GM19455 (cell line): Measurements from ENCODE around the gene RIIAD1.
"Not testable (repeated sequence)": the region's sequence is repeated elsewhere in the genome, so short reads cannot be mapped to it uniquely, and the experiment has no call there.

ENCODE experiments used
- ATAC-seq: cut with Tn5 transposase; IDR thresholded peaks from one replicate; pipeline ENCODE4 v1.9.1; 2021; ENCODE audit not compliant: unreplicated experiment

The RIIAD1 gene

GRCh38 chr1:151729966-151730291 is 8.6 kb downstream of the RIIAD1 start:
- no peak for ATAC-seq

- no peak for ATAC-seq
These were observed 11.8 kb downstream of the RIIAD1 start for GRCh38 chr1:151733126-151733525.

GRCh38 chr1:151733995-151734394 is 12.7 kb downstream of the RIIAD1 start:
- ATAC-seq: not testable (repeated sequence)

- no peak for ATAC-seq
These were observed 15.7 kb downstream of the RIIAD1 start for GRCh38 chr1:151737026-151737425.

- no peak for ATAC-seq
These were observed 16.2 kb downstream of the RIIAD1 start for GRCh38 chr1:151737479-151737878.

GRCh38 chr1:151739590-151740355 is 18.5 kb downstream of the RIIAD1 start:
- no peak for ATAC-seq

GRCh38 chr1:151741516-151741915 is 20.2 kb downstream of the RIIAD1 start:
- ATAC-seq: no peak

GRCh38 chr1:151756291-151756690 is 35.0 kb downstream of the RIIAD1 start:
- ATAC-seq: no peak

GRCh38 chr1:151759241-151759640 is 37.9 kb downstream of the RIIAD1 start:
- no peak for ATAC-seq

GRCh38 chr1:151760597-151761385 is 39.5 kb downstream of the RIIAD1 start:
- ATAC-seq: no peak

GRCh38 chr1:151762941-151763921 is 41.9 kb downstream of the RIIAD1 start, which contains the start of gene MRPL9:
Gene MRPL9 (minus strand): TSS chr1:151763496. CDS start chr1:151763479, 17 bp downstream.
- peak; percentile 94 for ATAC-seq

GRCh38 chr1:151763990-151764389 is 42.7 kb downstream of the RIIAD1 start:
- no peak for ATAC-seq

- ATAC-seq: not testable (repeated sequence)
These were observed 47.2 kb downstream of the RIIAD1 start for GRCh38 chr1:151768351-151769066.

- ATAC-seq: not testable (repeated sequence)
These were observed 47.9 kb downstream of the RIIAD1 start for GRCh38 chr1:151769270-151769669.

GRCh38 chr1:151773702-151774101 is 52.4 kb downstream of the RIIAD1 start:
- ATAC-seq: no peak

GRCh38 chr1:151774256-151774922 is 53.1 kb downstream of the RIIAD1 start:
- ATAC-seq: no peak

GRCh38 chr1:151775894-151776664 is 54.8 kb downstream of the RIIAD1 start:
- ATAC-seq: no peak

- ATAC-seq: no peak
These were observed 55.3 kb downstream of the RIIAD1 start for GRCh38 chr1:151776665-151777062.

GRCh38 chr1:151777317-151777716 is 56.0 kb downstream of the RIIAD1 start:
- ATAC-seq: no peak
